PC-9 (cell line): ENCODE results near the gene ADAMTSL1. TPM values are rescaled to one million over a fixed set of nuclear protein-coding genes. Genes with fewer than 3 reads are reported as not detected.

Experiments used
- BruUV-seq: library from RNA; stranded (reverse); fragments of 400-500 nt; replicated peaks from 2 replicates; lab custom pipeline; 2021; lab: Mats Ljungman, UMichigan
- CTCF ChIA-PET: fragments of 300-600 bp; sonication (Branson Sonifier 250); formaldehyde crosslinking; loops from one replicate; lab custom pipeline; 2022; ENCODE audit warnings: antibody characterized with exemption; lab: Charles Lee
- POLR2A ChIA-PET: fragments of 300-600 bp; sonication (Branson Sonifier 250); formaldehyde crosslinking; loops from one replicate; lab custom pipeline; 2022; ENCODE audit warnings: antibody characterized with exemption; ENCODE audit not compliant: unreplicated experiment; lab: Charles Lee
- DNase-seq, 2 experiments: peaks; one replicate each; pipeline versions ENCODE4 v3.0.0 to v3.0.0-alpha.2; 2015 to 2022; ENCODE audit warnings: mixed read lengths in 1 of 2
- H2AFZ ChIP-seq: fragments of 200-600 bp; sonication (generic); 2 replicates; pipeline ENCODE4 v1.8.1; 2017; ENCODE audit warnings: antibody characterized with exemption
- H3F3A ChIP-seq: fragments of 200-600 bp; sonication (generic); 2 replicates; pipeline ENCODE4 v1.8.1; 2017; ENCODE audit warnings: antibody characterized with exemption, mild to moderate bottlenecking, low read depth; ENCODE audit not compliant: insufficient read depth
- H3K27ac ChIP-seq: fragments of 200-600 bp; sonication (generic); 2 replicates; pipeline ENCODE4 v1.6.1; 2016; ENCODE audit warnings: mixed run types
- H3K27me3 ChIP-seq: fragments of 200-600 bp; sonication (generic); 2 replicates; pipeline ENCODE4 v1.6.1; 2016; ENCODE audit warnings: low read depth, mixed run types; ENCODE audit not compliant: insufficient read depth
- H3K36me3 ChIP-seq: fragments of 200-600 bp; sonication (generic); 2 replicates; pipeline ENCODE4 v1.6.1; 2016; ENCODE audit warnings: low read depth, mixed run types
- H3K4me1 ChIP-seq: fragments of 200-600 bp; sonication (generic); replicated peaks from 2 replicates; pipeline ENCODE4 v1.6.1; 2016; ENCODE audit warnings: mixed run types; ENCODE audit not compliant: insufficient read depth
- H3K4me2 ChIP-seq: fragments of 200-600 bp; sonication (generic); 2 replicates; pipeline ENCODE4 v1.6.1; 2017; ENCODE audit warnings: mixed run types
- H3K4me3 ChIP-seq: fragments of 200-600 bp; sonication (generic); 2 replicates; pipeline ENCODE4 v1.6.1; 2016; ENCODE audit warnings: mixed run types
- H3K79me2 ChIP-seq: fragments of 200-600 bp; sonication (generic); 2 replicates; pipeline ENCODE4 v1.6.1; 2017; ENCODE audit warnings: low read depth, mixed run types
- H3K9me2 ChIP-seq: fragments of 200-600 bp; sonication (generic); 2 replicates; pipeline ENCODE4 v1.8.1; 2017; ENCODE audit warnings: mild to moderate bottlenecking; ENCODE audit not compliant: insufficient read depth
- H3K9me3 ChIP-seq: fragments of 200-600 bp; sonication (generic); 2 replicates; pipeline ENCODE4 v1.8.1; 2016; ENCODE audit warnings: low read depth; ENCODE audit not compliant: insufficient read depth
- H4K20me1 ChIP-seq: fragments of 200-600 bp; sonication (generic); 2 replicates; pipeline ENCODE4 v1.8.1; 2017; ENCODE audit not compliant: insufficient read depth
- EZH2 ChIP-seq: fragments of 200-600 bp; sonication (generic); IDR thresholded peaks from 2 replicates; pipeline ENCODE4 v1.8.0; 2017; ENCODE audit warnings: antibody characterized with exemption, low read depth
- intact Hi-C: fragments of 100-400 bp; cut with micrococcal nuclease; formaldehyde crosslinking; loops from one replicate; pipeline ENCODE4 v1.10.0; 2022; ENCODE audit not compliant: unreplicated experiment
- total RNA-seq: library from RNA; stranded (reverse); gene quantifications from 2 replicates; pipeline ENCODE4 v1.2.3, GENCODE V29; 2021
- TF ChIP-seq, protein P1 (sequence below): fragments of 200-600 bp; sonication (generic); conservative IDR thresholded peaks from 2 replicates; pipeline ENCODE4 v1.6.1; 2017; ENCODE audit warnings: mixed run types, antibody characterized with exemption, mild to moderate bottlenecking, moderate library complexity

Gene ADAMTSL1
- total RNA-seq, 1 experiment from 2014 or later = not detected

DNA sequence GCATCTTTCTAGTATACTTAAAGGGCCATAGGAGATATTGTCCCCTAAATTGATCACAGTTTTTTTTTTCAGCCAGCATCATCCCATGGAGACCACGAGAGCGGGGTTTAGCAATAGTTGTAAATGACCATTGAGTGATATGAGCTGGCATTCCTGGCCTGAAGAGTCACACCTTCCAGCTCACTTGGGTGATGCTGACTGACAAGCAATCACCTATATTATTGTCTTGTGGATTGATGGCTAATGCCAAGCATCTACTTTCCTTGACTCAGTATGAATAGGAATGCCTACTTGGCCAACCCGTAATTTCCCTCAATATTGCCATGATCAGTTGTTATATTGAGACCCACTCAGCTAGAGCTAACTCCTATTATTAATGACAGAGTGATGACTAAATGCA is 70.5 kb downstream of the ADAMTSL1 start:
- Histone ChIP-seq H3K27ac (no peak overlapping the region), H3K4me3 (no peak overlapping the region), H3K4me1 (no peaks in the 10 kb centered on the region), H3K36me3 (no peaks in the 10 kb centered on the region), H3K4me2 (no peak overlapping the region), H3K9me2 (no peaks in the 10 kb centered on the region), H3K9me3 (no peaks in the 10 kb centered on the region), H4K20me1 (no peaks in the 10 kb centered on the region), H2AFZ (no peak overlapping the region), H3F3A (no peaks in the 10 kb centered on the region), H3K79me2 (no peaks in the 10 kb centered on the region), H3K27me3 (no peaks in the 10 kb centered on the region)
- ChIA-PET POLR2A (no interaction called here), CTCF (no interaction called here)
- no peak for TF ChIP-seq EZH2
- no peak for DNase-seq
- BruUV-seq = no TSS peak
- intact Hi-C loops = no loop called here

DNA sequence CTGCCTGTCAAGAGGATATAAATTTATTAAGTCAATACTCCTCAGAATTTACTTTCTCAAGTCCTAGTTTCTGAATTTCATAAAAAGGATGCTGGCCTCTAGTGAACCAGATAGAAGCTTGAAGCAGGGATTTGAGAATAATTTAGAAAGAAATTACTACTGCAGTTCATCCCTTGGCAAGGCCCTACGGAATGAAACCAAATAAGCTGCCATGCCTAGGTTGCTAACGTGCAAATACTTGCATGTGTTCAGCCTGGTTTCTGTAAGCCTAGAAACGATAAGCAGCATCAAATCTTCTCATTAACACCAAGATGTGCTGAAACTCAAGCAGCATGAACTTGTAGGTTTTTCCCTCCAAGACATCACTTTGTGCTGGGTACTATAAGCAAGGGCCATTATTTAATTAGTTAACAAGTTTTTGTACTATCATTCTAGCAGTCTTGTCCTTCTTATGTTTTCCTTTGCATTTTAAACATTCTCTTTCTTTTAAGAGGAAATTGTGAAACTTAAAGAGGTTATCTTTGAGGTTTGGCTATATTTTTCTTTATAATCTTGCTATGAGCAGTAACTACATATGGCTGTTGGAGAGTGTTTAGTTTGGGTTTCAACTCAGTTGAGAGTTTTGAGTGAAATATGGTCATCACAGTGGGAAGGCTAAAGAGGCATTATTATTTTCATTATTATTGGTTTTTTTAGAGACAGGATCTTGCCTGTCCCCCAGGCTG is 71.8 kb downstream of the ADAMTSL1 start:
- ChIA-PET POLR2A (no interaction called here), CTCF (no interaction called here)
- Histone ChIP-seq H3K4me3 (no peak overlapping the region), H3K4me1 (no peaks in the 10 kb centered on the region), H4K20me1 (no peaks in the 10 kb centered on the region), H3K79me2 (no peaks in the 10 kb centered on the region), H3K9me3 (no peaks in the 10 kb centered on the region), H3F3A (no peaks in the 10 kb centered on the region), H3K27ac (no peak overlapping the region), H3K9me2 (no peaks in the 10 kb centered on the region), H3K27me3 (no peaks in the 10 kb centered on the region), H3K36me3 (no peaks in the 10 kb centered on the region), H3K4me2 (no peak overlapping the region), H2AFZ (no peak overlapping the region)
- no TSS peak for BruUV-seq
- no peak for TF ChIP-seq EZH2
- TF ChIP-seq, protein P1, sequence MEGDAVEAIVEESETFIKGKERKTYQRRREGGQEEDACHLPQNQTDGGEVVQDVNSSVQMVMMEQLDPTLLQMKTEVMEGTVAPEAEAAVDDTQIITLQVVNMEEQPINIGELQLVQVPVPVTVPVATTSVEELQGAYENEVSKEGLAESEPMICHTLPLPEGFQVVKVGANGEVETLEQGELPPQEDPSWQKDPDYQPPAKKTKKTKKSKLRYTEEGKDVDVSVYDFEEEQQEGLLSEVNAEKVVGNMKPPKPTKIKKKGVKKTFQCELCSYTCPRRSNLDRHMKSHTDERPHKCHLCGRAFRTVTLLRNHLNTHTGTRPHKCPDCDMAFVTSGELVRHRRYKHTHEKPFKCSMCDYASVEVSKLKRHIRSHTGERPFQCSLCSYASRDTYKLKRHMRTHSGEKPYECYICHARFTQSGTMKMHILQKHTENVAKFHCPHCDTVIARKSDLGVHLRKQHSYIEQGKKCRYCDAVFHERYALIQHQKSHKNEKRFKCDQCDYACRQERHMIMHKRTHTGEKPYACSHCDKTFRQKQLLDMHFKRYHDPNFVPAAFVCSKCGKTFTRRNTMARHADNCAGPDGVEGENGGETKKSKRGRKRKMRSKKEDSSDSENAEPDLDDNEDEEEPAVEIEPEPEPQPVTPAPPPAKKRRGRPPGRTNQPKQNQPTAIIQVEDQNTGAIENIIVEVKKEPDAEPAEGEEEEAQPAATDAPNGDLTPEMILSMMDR = no peak
- intact Hi-C loops = no loop called here
- no peak for DNase-seq

DNA sequence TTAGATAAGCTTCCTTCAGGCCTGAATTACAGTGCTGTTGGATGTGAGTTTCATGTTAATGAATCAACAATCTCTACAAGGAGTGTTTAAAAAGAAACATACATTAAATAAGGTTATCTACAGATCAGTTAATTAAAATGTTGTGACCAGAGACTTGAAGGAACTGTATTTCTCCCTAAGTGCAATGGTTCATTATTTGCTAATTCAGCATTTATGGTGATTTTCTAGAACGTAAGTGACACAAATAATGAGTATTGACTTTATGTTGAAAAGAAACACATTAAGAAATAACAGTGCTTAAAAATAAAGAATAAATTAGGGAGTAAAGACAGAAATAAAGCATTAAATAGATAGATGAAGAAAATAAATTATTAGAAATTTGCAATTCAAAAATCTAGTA is 74.5 kb downstream of the ADAMTSL1 start:
- intact Hi-C loops = no loop called here
- H3K4me1 ChIP-seq = no peaks in the 10 kb centered on the region
- ChIA-PET CTCF (no interaction called here), POLR2A (no interaction called here)
- TF ChIP-seq EZH2 = no peak
- TF ChIP-seq, protein P1 = no peak
- no peaks in the 10 kb centered on the region for H3K36me3 ChIP-seq
- no peak overlapping the region for H3K27ac ChIP-seq
- H3F3A ChIP-seq = no peaks in the 10 kb centered on the region
- H3K27me3 ChIP-seq = no peaks in the 10 kb centered on the region
- no TSS peak for BruUV-seq
- H4K20me1 ChIP-seq = no peaks in the 10 kb centered on the region
- no peak overlapping the region for H3K4me2 ChIP-seq
- no peak overlapping the region for H3K4me3 ChIP-seq
- no peak for DNase-seq
- H2AFZ ChIP-seq = no peak overlapping the region
- H3K79me2 ChIP-seq = no peaks in the 10 kb centered on the region
- H3K9me3 ChIP-seq = no peaks in the 10 kb centered on the region
- no peaks in the 10 kb centered on the region for H3K9me2 ChIP-seq

DNA sequence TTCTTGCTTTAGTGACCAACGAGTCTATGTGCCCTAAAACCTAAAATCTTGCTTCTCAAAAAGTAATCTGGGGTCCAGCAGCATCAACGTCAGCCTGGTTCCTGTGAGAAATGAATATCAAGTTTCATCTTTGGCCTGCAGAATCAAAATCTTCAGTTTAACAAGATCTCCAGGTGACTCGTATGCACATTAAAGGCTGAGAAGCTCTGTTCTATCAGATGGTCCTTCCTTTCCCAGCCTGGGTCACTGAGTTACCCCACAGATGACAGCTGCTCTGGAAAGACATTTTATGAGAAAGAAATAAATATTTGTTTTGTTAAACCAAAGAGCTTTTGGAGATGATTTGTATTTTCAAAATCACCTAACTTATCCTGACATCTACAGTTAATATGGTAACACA is 75.8 kb downstream of the ADAMTSL1 start:
- Histone ChIP-seq H3K27me3 (no peaks in the 10 kb centered on the region), H3K4me1 (no peaks in the 10 kb centered on the region), H3K27ac (no peak overlapping the region), H3K79me2 (no peaks in the 10 kb centered on the region), H4K20me1 (no peaks in the 10 kb centered on the region), H3K36me3 (no peaks in the 10 kb centered on the region), H3K9me2 (no peaks in the 10 kb centered on the region), H2AFZ (no peak overlapping the region), H3K4me3 (no peak overlapping the region), H3K4me2 (no peak overlapping the region), H3F3A (no peaks in the 10 kb centered on the region), H3K9me3 (no peaks in the 10 kb centered on the region)
- intact Hi-C loops = no loop called here
- CTCF ChIA-PET = no interaction called here
- no peak for DNase-seq
- TF ChIP-seq, protein P1 = no peak
- no peak for TF ChIP-seq EZH2
- POLR2A ChIA-PET = no interaction called here
- BruUV-seq = no TSS peak
